NCI-H510A (cell line): ENCODE results near the gene ODR4.
"Not testable (repeated sequence)": the region's sequence is repeated elsewhere in the genome, so short reads cannot be mapped to it uniquely, and the experiment has no call there.

ENCODE experiments used
- DNase-seq: peaks from one replicate; lab custom pipeline; 2025; lab: John Stamatoyannopoulos, UW

ODR4 gene

GRCh38 chr1:186375152-186375928 is at the start of gene ODR4, which contains the start of gene TPR:
TSS of gene ODR4 (plus strand) at chr1:186375838. CDS start at chr1:186379786, 3,948 bp downstream.
TSS of gene TPR (minus strand) at chr1:186375253. CDS start at chr1:186375028, 225 bp downstream.
- DNase-seq: peak; percentile 98

DNA sequence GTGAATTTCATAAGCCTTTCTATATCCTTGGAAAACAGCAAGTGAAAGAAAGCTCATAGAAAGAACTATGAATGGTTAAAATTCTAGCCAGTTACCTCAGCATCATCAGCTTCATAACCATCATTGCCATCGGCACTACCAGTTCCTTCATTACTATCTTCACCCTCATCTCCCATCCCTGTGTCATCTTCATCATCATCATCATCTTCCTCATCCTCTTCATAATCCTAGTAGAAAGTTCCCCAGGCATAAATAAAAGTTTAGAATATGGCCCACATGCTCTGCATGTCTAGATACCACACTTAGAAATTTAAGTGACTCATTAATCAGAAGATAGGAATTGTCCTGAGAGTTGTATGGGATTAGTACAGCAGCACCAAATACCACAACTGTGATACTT is 49.6 kb upstream of the ODR4 start:
- no peak for DNase-seq

DNA sequence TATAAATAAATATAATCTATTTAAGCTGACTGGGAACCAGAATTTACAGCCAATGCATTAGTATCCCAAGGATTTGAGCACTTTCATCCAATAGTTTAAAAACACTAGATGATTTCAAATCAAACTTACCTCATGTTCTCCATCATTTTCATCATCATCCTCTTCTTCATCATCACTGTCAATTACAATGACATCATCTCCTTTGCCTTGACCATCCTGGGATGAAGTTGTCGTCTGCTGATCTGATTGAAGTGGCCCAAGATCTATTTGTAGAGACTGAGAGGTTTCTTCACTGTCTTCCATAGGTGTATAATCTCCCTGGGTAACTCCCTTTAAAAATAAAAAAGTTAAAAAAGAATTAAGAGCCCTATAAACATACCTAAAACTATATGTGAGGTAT is 48.3 kb upstream of the ODR4 start:
- no peak for DNase-seq

GRCh38 chr1:186330758-186331157 is 44.9 kb upstream of the ODR4 start:
- no peak for DNase-seq

GRCh38 chr1:186337554-186337953 is 38.1 kb upstream of the ODR4 start:
- DNase-seq: no peak

DNA sequence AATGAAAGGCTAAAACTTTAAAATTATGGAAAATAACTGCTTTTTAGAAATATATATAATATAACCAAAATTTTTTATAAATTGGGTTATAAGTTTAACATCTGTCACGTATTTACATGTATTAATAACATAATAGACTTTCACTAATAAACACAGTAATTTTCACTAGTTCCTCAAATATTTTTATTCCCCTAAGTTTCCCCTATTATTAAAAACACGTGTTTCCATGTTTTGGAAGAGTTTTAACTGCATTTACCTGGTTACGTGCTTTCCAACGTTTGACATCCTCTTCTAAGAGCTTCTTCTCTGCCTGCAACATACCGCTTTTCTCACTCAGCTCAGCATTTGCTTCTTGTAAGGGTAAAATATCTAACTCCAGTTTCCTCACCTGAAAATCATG is 34.9 kb upstream of the ODR4 start:
- no peak for DNase-seq

DNA sequence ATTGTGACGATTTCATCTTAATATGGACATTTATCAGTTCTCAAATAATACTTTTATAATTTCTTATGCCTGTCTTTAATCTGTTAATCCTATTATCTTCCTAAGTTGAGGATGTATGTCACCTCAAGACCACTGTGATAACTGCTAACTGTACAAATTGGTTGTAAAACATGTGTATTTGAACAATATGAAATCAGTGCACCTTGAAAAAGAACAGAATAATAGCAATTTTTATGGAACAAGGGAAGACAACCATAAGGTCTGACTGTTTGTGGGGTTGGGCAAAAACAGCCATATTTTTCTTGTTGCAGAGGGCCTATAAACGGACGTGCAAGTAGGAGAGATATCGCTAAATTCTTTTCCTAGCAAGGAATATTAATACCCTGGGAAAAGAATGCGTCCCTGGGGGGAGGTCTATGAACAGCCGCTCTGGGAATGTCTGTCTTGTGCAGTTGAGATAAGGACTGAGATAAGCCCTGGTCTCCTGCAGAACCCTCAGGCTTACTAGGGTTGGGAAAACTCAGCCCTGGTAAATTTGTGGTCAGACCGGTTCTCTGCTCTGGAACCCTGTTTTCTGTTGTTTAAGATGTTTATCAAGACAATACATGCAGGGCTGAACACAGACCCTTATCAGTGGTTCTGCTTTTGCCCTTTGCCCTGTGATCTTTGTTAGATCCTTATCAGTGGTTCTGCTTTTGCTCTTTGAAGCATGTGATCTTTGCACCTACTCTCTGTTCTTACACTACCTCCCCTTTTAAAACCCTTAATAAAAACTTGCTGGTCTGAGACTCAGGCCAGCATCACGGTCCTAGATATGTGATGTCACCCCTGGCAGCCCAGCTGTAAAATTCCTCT is 27.6 kb upstream of the ODR4 start:
- DNase-seq: not testable (repeated sequence)

GRCh38 chr1:186374303-186375151 is 1.1 kb upstream of the ODR4 start:
- DNase-seq: peak; percentile 55

GRCh38 chr1:186375929-186376319 is 286 bp downstream of the ODR4 start:
- DNase-seq: no peak

DNA sequence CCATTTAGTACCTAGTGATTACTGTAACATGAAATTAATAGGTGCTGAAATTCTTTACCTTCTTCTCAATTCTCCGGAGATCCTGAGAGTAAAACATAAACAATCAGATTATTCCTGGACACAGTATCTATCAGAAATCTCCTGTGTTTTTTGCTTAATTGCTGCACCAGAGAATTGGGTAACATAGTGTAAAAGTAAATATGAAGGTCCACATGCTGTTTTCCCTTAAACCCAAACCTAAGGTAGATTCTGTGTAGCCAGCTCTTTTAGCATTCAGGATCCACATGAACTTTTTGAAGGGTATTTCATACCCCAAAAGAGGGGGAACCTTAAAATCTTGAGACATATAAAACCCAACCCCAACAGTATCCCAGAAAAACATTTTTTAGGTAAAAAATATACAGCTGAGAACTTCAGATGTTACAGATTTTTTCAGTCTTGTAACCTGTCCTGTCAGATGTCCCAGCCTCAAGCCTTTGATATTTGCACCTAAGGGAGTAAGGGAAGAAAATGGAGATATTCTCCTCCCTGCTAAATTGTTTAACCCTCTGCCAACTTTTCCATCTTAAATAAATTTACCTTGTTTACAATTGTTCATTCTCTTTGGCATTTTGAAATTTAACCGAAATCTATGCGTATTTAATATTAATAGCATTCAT is 11.2 kb downstream of the ODR4 start:
- DNase-seq: no peak

- DNase-seq: no peak
Measured at GRCh38 chr1:186390925-186391324, 15.3 kb downstream of the ODR4 start.

DNA sequence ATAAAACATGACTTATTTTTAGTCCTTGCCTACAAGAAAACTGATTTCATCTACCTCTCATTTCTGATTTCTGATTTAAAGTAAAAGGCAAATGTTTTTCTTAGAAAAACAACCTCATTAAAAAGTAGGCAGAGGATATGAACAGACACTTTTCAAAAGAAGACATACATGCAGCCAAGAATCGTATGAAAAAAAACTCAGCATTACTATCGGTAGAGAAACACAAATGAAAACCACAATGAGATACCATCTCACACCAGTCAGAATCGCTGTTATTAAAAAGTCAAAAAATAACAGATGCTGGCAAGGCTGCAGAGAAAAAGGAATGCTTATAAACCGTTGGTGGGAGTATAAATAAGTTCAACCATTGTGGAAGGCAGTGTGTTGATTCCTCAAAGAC is 16.2 kb downstream of the ODR4 start:
- DNase-seq: no peak

GRCh38 chr1:186392711-186393110 is 17.1 kb downstream of the ODR4 start:
- DNase-seq: not testable (repeated sequence)

GRCh38 chr1:186401446-186401845 is 25.8 kb downstream of the ODR4 start:
- DNase-seq: not testable (repeated sequence)

DNA sequence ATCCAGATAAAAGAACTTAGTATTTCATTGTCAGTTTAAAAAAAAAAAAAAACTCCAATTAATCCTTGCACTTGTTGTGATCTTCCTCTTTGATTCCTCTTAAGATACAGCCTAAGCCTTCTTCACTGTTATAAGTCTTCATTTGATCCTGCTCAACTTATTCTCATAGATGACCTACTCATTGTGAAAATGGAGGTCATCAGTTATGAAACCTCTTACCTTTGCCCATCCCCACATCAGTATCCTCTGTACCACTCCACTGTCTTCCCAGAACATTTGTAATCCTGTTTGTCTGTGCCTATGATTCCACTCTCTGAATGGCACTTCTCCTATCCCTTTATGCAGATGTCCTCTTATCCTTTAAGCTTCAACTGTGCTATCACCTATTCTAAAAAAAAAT is 28.0 kb downstream of the ODR4 start:
- no peak for DNase-seq

DNA sequence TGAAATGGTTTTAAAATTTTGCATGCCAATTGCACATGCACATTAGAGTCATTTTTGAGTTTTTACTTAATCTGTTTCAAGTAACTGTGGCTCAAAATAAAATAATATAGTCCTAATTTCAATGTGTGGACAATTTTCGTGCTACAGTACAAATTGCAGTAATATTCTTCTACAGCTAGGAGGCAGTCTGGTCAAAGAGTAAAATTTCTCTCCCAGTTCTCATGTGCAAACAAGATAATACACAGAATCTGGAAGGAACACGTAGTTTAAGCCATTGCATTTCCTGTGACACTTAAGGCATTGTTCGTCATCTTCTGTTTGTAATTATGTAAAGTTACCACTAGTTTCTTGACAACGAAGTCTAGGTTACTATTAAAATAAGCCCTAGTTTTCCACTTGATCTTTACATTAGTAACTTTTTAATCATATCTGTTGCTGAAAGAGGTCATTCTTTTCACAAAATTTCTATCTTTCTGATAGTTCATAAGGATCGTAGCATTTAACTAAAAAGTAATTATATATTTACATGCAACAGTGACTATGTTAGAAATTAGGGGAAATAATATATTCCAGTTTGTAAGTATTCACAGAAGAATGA is 28.9 kb downstream of the ODR4 start:
- DNase-seq: no peak

DNA sequence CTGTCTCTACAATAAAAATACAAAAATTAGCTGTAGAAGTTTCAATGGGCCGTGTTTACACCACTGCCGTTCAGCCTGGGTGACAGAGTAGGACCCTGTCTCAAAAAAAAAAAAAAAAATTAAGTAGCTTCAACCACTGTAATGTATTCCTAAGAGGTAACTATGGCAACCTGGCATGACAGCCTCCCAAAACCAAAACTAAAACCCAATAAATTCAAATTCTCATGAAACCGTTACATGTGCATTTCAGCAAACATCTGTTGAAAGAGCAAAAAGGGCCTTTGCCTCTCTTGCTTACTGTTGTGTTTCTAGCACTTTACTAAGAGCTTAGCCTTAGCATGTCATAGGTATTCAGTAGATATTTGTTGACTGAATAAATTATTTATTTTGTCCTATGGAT is 33.5 kb downstream of the ODR4 start:
- no peak for DNase-seq

DNA sequence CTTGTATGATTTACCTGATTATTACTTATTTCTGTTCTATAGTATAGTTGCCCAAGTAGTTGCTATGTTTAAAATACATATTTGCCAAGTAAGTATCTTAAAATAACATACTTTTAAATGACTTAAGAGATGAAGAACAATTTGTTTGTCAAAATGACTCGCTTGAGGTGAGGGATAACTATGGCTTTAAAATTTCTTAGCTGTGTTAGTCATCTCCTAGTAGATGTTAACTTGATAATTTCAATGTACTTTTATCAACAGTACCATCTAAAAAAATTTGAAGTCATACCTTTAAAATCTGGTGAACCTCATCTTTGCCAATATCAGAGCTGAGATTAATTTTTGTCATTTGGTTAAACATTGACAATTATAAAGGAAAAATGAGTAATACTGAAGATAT is 37.7 kb downstream of the ODR4 start:
- no peak for DNase-seq

DNA sequence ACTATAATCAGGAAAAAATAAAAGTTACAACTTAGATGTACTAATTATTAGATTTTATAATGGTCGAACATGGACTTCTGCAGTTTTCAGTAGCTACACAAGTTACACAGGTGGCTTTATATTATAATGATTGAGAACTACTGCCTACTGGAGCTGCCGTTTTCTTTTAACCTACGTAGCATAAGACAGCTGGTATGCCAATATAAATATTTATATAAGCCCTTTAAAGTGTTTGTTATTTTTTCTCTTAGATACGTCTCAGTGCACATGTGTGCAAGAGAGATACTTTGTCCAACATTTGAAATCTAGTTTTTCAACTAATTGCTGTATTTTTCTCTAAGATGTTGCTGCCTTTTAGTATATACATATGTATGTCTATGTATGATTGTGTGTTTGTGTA is 42.9 kb downstream of the ODR4 start:
- DNase-seq: no peak

GRCh38 chr1:186420311-186420710 is 44.7 kb downstream of the ODR4 start:
- DNase-seq: no peak

DNA sequence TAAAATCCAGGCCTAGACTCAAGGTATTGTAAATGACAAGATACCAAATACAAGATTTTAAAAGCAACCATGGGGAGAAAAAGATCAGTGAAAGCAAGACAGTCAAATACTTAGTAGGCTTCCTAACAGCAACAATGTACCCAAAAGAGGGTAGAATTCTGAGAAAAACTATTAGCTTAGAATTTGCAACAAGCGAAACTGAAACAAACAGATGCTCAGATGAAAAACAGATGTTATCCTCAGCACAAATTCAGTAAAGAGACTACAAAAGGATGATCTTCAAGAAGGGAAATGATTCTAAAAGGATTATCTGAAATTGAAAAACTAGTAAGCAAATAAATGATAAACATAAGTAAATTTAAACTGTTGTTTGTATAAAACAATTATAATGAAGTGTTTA is 45.3 kb downstream of the ODR4 start:
- DNase-seq: no peak
